ENCODE results near the gene ERBB2. TPM values are rescaled to one million over a fixed set of nuclear protein-coding genes. Genes with fewer than 3 reads are reported as not detected.

ERBB2 gene
- total and polyA plus RNA-seq, 9 of the 15 experiments (the other 6 are each of a cell fraction or from before 2014, with no cell fraction given), result 0.74 to 5.6 (median 3.3) TPM

DNA sequence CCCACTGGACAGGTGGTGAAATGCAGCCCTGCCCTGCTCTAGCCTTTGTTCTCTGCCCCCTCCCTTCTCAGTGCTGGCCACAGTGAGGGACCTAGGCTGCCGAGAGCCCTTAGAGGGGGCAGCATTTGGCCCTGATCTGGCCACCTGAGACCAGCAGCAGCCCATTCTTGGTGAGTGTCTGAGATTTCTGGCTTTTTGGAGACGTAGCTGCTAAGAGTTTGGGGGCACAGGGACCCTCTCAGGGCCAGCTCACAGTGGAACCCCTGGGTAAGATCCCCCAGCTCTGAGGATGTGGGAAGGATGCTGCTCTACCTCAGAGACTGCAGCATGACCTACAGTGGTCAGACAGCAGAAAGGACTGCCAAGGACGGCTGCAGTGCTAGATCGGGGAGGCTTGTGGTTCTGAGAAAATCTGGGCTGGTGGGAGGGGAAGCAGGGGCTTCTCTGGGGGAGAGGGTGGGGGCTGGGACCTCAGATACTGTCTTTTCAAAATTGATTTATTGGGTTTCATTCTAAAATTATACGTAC lies 51.2 kb downstream of the ERBB2 start:
- no peaks in the 10 kb centered on the region for H3K79me2 ChIP-seq (ENCODE audit: control insufficient read depth, insufficient read depth, low read length)
- ChIA-PET POLR2A (interaction anchor here (0.7 kb wide), 1 partner anchor 12 kb away, joined by 3 read pairs; no protein-coding TSS in a partner anchor), CTCF (ENCODE audit: low intra/inter-chr PET ratio) (interaction anchor here (0.8 to 6.1 kb wide), 2 partner anchors 126 to 129 kb away, joined by 3 to 118 read pairs; no protein-coding TSS in a partner anchor)
- intact Hi-C loops (cut with micrococcal nuclease) (loop anchor here (5.0 kb wide), 1 partner anchor 79 kb away; no protein-coding TSS in a partner anchor), in situ Hi-C loops (cut with MboI) (no loop called here)
- no peak overlapping the region for H3K4me3 ChIP-seq
- no peak overlapping the region for H3K27ac ChIP-seq (ENCODE audit: extremely low read depth, low read depth, low read length)
- H3K9me1 ChIP-seq (ENCODE audit: control insufficient read depth, insufficient read depth, low read length), result no peaks in the 10 kb centered on the region
- FAIRE-seq (no peak), DNase-seq (ENCODE audit: extremely low read depth in 1 of 4, low spot score in 3 of 4) (no peak), ATAC-seq (no peak)
- H3K9ac ChIP-seq (ENCODE audit: insufficient read depth in 1 of 2, low read depth in 2 of 2, low read length in 2 of 2), result peak overlapping the region in 1 of 2 experiments; percentile 20; a peak in 1 of 4 replicates
- H3K27me3 ChIP-seq (ENCODE audit: control insufficient read depth in 2 of 2, insufficient read depth in 2 of 2, low read length in 2 of 2), result peaks cover 0 to 2% of the 10 kb centered on the region in 2 experiments; a peak in 1 of 5 replicates
- no peaks in the 10 kb centered on the region for H3K9me3 ChIP-seq (replicated peaks; ENCODE audit: control insufficient read depth, insufficient read depth, low read depth, low read length)
- H3K4me1 ChIP-seq (replicated peaks in 1 of 2; ENCODE audit: control insufficient read depth in 2 of 2, insufficient read depth in 2 of 2, low read length in 2 of 2), result peaks cover 9 to 49% of the 10 kb centered on the region in 2 experiments; a peak in 4 of 5 replicates
- 23% methylated on average over 5 of the region's 5 CpGs for WGBS (ENCODE audit: insufficient coverage, low coverage, missing lambda C conversion rate)
- peak; percentile 56 for TF ChIP-seq BCOR (IDR thresholded peaks at IDR 0.05)
- peak; percentile 35 for TF ChIP-seq RBM25 (IDR thresholded peaks at IDR 0.05; ENCODE audit: low read depth, low read length, severe bottlenecking)
- no peak for TF ChIP-seq GABPA (tag; conservative IDR thresholded peaks at IDR 0.05; ENCODE audit: low read depth)
- no peak overlapping the region for H3K4me2 ChIP-seq (ENCODE audit: insufficient read depth, low read length)
- no peaks in the 10 kb centered on the region for H3K36me3 ChIP-seq (ENCODE audit: control insufficient read depth, insufficient read depth, low read length)
- H4K20me1 ChIP-seq (replicated peaks; ENCODE audit: control insufficient read depth, insufficient read depth, low read length), result no peaks in the 10 kb centered on the region
- no peak overlapping the region for H2AFZ ChIP-seq (ENCODE audit: low read depth, low read length)
- BruUV-seq (replicated peaks), result no TSS peak

GRCh38 chr17:39751637-39752036 lies 51.8 kb downstream of the ERBB2 start:
- FAIRE-seq (no peak), ATAC-seq (no peak), DNase-seq (ENCODE audit: extremely low read depth in 1 of 4, low spot score in 3 of 4) (no peak)
- POLR2A ChIA-PET, result interaction anchor here (1.4 kb wide), 1 partner anchor 130 kb away, joined by 3 read pairs; no protein-coding TSS in a partner anchor
- peak overlapping the region in 1 of 2 experiments; percentile 17; a peak in 1 of 4 replicates for H3K9ac ChIP-seq (ENCODE audit: insufficient read depth in 1 of 2, low read depth in 2 of 2, low read length in 2 of 2)
- no peak overlapping the region for H2AFZ ChIP-seq (ENCODE audit: low read depth, low read length)
- no peaks in the 10 kb centered on the region for H3K9me3 ChIP-seq (replicated peaks; ENCODE audit: control insufficient read depth, insufficient read depth, low read depth, low read length)
- no peaks in the 10 kb centered on the region for H3K79me2 ChIP-seq (ENCODE audit: control insufficient read depth, insufficient read depth, low read length)
- intact Hi-C loops (cut with micrococcal nuclease) (loop anchor here (5.0 kb wide), 1 partner anchor 79 kb away; no protein-coding TSS in a partner anchor), in situ Hi-C loops (cut with MboI) (no loop called here)
- peaks cover 9 to 47% of the 10 kb centered on the region in 2 experiments; a peak in 4 of 5 replicates for H3K4me1 ChIP-seq (replicated peaks in 1 of 2; ENCODE audit: control insufficient read depth in 2 of 2, insufficient read depth in 2 of 2, low read length in 2 of 2)
- CTCF ChIA-PET (ENCODE audit: low intra/inter-chr PET ratio), result interaction anchor here (0.8 to 6.1 kb wide), 2 partner anchors 126 to 130 kb away, joined by 3 to 118 read pairs; no protein-coding TSS in a partner anchor
- H3K9me1 ChIP-seq (ENCODE audit: control insufficient read depth, insufficient read depth, low read length), result no peaks in the 10 kb centered on the region
- WGBS (ENCODE audit: insufficient coverage, low coverage, missing lambda C conversion rate), result 45% methylated on average over 8 of the region's 10 CpGs
- H3K4me2 ChIP-seq (ENCODE audit: insufficient read depth, low read length), result no peak overlapping the region
- TF ChIP-seq CBFA2T2 (conservative IDR thresholded peaks at IDR 0.05), result no peak
- TF ChIP-seq KLF6 (CRISPR knock-in tag; IDR thresholded peaks at IDR 0.05; ENCODE audit: borderline replicate concordance), result no peak
- TF ChIP-seq HIVEP1 (CRISPR knock-in tag; IDR thresholded peaks at IDR 0.05), result no peak
- no peak for TF ChIP-seq ZFP36 (IDR thresholded peaks at IDR 0.05; ENCODE audit: low read depth, low read length, partially characterized antibody)
- TF ChIP-seq NR2C1 (IDR thresholded peaks at IDR 0.05), result no peak
- TF ChIP-seq NR2C1 (tag; IDR thresholded peaks at IDR 0.05), result no peak
- no peak for TF ChIP-seq FOXP4 (CRISPR knock-in tag; IDR thresholded peaks at IDR 0.05; ENCODE audit: borderline replicate concordance)
- TF ChIP-seq HES1 (IDR thresholded peaks at IDR 0.05; ENCODE audit: low read depth), result no peak
- no peak for TF ChIP-seq NFE2 (IDR thresholded peaks at IDR 0.05; ENCODE audit: low read depth)
- TF ChIP-seq ZNF77 (CRISPR knock-in tag; IDR thresholded peaks at IDR 0.05), result no peak
- no peaks in the 10 kb centered on the region for H4K20me1 ChIP-seq (replicated peaks; ENCODE audit: control insufficient read depth, insufficient read depth, low read length)
- no peaks in the 10 kb centered on the region for H3K36me3 ChIP-seq (ENCODE audit: control insufficient read depth, insufficient read depth, low read length)
- no peak overlapping the region for H3K4me3 ChIP-seq
- peaks cover 0 to 6% of the 10 kb centered on the region in 2 experiments; a peak in 1 of 5 replicates for H3K27me3 ChIP-seq (ENCODE audit: control insufficient read depth in 2 of 2, insufficient read depth in 2 of 2, low read length in 2 of 2)
- no TSS peak for BruUV-seq (replicated peaks)
- H3K27ac ChIP-seq (ENCODE audit: extremely low read depth, low read depth, low read length), result no peak overlapping the region
